Kasumi-1 (cell line): Measurements from ENCODE around the gene NQO2.
"Not testable (repeated sequence)": the region's sequence is repeated elsewhere in the genome, so short reads cannot be mapped to it uniquely, and the experiment has no call there.

Source experiments
- DNase-seq, 2 experiments: peaks; one replicate each; lab custom pipeline; 2025; lab: John Stamatoyannopoulos, UW

Gene NQO2

DNA sequence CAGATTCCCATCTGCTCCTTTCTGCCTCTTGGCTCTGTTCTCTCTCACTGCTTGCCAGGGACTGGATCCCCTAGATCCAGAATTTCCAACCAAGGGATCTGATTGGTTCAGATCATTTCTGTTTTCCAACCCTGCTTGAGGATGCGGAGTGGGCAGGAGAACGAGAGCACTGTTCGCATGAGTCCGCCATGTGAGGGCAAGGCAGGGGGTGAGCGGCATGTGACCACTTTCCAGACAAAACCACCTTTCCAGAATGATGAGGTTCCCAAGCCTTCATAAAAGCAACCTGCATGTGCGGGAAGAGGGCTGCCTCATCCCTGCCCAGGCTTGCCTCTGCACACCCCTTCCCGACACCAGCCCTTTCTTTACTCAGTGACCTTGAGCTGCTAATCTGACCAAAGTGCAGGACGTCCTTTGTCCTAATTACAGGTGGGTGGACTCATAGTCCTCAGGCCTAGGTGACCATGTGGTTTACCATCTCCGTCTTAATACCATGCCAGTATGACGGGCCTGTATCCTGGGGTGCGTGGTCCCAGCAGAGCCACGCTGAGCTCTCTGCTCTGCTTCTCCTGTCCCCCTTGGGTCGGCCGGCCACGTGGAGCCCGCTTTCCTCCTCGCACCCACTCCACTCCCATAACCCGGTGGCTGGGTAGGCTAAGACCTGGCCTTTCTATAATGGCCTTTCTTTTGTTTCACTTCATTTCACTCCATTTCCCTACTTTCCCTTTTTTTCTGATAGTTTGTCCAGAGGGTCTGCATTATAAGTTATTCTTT, 14.4 kb downstream of the NQO2 start:
- no peak for DNase-seq

DNA sequence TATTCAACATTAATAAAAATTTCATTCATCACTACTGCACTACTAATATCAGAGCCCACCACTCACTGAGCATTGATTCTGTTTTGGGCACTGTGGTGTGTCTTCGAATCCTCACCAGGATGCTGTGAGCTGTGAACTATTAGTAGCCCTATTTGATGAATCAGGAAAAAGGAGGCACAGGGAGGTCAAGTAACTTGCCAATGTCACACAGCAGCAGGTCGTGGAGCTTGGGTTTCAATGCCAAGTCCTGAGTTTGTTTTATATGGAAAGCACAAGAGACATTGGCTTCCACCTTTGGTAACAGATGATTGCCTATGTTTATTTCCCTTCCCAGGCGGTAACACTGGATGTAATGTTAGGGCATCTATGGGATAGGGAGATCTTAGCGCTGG, 15.0 kb downstream of the NQO2 start:
- DNase-seq: no peak

DNA sequence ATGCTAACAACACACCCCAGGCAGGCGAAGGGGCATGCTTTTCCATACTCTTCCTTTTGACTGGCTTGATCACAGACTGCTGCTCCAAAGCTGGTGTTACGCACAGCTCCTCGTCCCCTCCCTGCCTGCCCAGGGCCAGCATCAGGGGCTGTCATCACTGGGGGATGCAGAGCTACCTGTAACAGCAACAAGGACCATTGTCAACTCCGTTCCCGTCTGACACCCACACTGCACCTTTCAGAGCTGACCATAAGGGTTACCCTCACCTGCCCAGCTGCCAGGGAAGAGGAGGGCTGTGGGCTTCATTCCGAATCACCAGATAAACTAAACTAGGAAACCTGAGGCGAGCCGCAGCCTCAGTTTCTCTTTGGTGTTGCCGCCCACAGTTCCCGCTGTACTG, 15.4 kb downstream of the NQO2 start:
- DNase-seq: no peak

DNA sequence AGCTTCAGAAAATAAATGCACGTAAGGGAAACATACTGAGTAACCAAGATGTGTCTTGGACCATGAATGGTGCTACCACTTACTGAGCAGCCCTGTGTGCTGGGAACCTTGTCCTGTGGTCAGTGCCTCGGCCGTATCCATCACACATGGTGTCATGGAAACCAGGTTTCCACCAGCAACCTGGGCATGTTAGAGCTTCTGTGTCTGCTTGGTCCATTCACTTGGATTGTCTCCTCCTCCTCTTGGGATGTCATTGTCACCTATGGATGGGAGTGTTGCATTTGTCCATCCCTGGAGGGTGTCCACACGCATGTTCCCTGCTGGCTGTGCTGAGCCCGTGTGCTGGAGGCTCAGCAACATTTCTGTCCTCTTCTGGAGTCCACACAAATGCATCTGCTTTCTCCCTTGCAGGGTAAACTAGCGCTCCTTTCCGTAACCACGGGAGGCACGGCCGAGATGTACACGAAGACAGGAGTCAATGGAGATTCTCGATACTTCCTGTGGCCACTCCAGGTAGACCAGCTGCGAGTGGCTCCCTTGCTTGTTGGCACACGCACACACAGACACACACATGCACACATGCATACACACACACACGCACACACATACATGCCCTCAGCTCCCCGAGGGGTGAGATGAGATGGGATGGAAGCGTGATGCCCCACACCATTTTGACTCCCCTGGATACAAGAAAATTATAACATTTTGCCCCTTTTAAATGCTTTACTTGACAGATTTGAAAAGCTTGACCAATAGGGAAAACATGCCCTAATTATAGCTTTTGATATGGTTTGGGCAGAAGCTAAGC, 17.0 kb downstream of the NQO2 start:
- no peak for DNase-seq

DNA sequence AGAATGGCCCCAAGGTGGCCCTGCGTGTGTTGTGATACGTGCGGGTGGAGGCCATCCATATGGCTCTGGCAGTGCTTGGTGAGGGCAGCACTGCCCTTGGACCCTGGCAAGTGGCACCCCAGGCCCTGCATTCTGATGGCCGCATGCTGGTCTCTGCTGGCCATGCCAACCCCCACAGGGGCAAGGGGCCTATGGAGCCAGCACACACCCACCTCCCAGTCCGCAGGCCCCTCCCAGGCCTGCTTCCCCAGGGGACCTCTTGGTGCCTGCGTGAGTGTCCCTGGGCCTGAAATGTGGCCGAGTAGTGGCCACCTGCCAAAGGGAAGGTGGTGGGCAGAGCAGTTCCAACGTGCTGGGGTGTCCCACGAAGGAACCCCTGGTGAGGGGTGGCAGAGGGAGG, 17.6 kb downstream of the NQO2 start:
- DNase-seq: no peak

DNA sequence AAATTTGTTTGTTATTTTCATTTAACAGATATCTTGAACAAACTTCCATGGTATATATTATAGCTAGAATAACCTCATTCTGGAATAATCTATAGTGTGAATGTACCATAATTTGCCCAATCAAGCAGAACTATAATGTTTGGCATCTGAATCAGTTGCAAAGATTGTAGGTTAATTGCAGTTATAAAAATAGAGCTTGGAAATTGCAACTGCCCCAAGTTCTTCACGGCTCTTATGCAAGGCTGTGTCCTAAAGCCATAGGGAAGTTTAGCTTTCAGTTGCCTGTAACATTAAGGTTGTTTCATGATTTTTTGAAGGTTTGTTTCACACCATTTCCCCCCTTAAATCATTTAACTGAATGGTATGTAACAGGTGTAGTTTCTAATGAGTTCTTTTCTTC, 19.4 kb downstream of the NQO2 start:
- no peak for DNase-seq

DNA sequence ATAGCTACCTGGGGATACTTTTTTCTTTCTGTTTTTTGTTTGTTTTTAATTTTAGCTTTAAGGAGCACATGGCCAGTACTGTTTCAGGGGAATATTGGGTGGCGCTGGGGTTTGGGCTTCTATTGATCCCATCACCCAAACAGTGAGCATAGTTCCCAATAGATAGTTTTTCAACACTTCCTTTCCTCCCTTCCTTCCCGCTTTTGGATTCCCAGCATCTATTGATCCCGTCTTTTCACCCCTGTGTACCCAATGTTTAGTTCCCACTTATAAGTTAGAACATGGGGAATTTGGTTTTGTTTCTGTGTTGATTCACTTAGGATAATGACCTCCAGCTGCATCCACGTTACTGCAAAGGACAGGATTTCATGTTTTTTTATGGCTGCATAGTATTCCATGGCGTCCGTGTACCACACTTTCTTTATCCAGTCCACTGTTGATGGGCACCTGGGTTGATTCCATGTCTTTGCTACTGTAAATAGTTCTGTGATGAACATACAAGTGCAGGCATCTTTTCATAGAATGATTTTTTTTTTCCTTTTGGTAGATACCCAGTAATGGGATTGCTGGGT, 20.1 kb downstream of the NQO2 start:
- no peak for DNase-seq

DNA sequence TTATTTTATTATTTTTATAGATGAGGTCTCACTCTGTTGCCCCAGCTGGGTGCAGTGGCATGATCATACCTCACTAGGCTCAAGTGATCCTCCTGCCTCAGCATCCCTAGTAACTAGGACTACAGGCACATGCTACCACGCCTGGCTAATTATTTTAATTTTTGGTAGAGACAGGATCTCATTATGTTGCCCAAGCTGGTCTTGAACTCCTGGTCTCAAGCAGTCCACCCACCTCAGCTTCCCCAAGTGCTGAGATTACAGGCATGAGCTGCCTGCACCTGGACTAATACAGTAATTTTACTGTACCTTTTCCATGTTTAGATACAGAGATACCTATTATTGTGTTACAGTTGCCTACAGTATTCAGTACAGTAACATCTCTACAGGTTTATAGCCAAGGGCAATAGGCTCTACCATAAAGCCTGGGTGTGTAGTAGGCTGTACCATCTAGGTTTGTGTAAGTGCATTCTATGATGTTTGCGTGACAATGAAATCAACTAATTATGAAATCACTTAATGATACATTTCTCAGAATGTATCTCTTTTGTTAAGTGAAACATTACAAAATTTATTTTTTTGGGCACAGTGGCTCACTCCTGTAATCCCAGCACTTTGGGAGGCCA, 21.4 kb downstream of the NQO2 start:
- DNase-seq: not testable (repeated sequence)

DNA sequence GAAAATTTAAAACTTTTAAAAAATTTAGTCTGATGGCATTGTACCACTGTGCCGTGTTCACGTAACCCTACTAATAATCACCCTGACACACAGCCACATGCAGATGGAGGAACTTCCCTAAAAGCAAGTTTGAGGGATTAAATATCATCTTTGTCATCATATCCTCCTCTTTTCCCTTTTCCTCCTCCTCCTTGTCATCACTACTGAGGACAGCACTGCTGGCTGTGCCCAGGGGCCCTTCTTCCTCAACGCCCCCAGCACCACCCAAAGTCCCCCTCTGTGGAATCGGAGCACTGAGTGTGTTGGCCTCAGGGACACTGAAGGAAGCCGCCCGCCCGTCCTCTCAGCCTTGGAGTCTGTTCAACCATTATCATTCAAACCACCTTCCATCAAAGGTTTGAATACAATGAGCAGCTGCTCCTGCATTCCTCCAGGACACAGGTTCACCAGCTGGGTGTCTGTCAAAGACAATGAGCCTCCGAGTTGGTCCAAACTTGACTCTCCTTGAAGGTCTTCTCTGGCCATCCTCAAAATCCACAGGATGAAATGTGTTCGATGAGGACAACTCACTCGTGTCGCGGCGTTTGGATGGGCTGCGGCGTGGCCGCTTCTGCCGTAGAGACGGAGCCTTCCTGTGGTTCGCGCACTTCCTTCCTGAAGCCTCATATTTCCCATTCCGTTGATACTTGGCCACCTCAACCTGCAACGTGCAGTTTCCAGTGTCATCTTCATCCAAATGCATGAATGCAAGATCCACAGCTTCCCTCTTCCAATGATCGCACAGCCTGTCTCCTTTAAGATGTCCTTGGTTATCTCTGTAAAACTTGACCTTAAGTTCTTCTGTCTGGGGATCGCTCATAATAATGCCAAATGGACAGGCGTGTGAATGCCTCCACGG, 23.3 kb downstream of the NQO2 start:
- peak; percentile 70 to 71 for DNase-seq

DNA sequence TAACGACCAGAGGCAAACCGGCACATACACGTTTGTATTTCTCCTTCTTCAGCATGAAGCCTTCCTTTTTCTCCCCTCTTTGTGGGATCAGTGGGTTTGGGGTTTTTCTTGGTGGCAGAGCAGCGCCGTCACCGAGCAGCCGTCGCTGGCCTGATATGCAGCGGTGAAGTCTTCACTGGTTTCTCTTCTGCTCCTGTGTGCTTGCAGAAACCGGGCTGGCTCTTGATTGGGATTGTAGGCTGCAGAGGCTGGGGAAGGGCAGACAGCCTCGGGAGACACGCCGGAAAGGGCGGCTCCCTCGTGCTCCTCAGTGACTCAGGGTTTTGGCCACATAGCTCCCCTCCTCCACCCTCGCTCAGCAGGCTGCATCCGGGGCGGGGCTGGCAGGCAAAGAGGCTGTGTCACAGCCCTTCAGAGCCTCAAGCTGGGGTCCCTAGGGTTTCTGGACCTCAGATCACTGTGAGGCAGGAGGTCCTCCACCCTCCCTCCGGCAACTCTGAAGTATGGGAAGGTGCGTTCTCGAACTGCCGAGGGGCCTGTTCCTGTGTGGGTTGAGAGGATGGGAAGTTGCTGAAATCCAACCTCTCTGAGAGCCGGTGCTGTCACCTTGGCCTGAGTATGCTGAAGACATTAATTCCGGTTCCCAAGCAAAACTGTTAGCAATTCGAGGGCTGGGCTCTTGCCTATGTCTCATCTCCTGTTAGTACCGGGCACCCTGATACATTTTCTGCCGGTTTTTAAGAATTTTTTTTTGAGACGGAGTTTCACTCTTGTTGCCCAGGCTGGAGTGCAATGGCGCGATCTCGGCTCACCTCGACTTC, 24.2 kb downstream of the NQO2 start:
- peak; percentile 98 for DNase-seq

DNA sequence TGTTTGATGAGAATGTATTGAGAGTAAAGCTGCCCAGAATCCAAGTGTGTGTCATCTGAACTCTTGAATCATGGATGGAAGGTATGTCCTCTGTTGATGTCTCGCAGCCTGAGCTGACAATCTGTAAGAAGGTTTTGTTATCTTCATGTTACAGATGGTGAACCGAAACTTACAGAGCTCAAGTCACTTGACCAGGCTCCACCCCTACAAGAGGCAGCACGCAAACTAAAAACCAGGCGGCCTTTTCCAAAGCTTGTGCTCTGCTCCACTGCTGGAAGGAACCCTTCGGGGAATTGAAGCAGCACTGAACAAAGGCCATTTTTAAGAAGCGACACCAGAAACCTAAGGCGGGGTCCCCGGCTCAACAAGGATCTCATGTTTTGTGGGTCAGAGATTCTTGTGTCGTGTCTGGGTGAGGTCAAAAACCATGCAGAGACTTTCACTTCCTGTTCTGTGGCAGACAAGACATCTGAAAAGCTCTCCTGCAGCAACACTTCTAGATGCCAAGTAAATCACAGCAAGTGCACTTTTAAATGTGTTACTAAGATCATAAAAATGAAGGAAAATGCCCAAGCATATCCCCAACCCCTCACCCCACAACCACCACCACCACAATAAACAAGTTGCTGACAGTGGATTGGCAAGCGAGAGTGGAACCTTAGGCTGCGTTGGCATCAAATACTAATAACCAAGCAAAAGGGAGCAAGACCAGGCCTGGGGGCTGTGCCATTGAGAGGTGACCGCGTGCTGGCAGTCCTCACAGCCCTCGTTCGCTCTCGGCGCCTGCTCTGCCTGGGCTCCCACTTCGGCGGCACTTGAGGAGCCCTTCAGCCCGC, 27.3 kb downstream of the NQO2 start:
- no peak for DNase-seq

DNA sequence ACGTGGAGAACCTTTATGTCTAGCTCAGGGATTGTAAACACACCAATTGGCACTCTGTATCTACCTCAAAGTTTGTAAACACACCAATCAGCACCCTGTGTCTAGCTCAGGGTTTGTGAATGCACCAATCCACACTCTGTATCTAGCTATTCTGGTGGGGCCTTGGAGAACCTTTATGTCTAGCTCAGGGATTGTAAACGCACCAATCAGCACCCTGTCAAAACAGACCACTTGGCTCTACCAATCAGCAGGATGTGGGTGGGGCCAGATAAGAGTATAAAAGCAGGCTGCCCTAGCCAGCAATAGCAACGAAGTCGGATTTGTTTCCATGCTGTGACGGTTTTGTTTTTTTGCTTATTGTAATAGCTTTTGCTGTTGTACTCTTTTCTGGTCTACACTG, 28.5 kb downstream of the NQO2 start:
- not testable (repeated sequence) for DNase-seq

DNA sequence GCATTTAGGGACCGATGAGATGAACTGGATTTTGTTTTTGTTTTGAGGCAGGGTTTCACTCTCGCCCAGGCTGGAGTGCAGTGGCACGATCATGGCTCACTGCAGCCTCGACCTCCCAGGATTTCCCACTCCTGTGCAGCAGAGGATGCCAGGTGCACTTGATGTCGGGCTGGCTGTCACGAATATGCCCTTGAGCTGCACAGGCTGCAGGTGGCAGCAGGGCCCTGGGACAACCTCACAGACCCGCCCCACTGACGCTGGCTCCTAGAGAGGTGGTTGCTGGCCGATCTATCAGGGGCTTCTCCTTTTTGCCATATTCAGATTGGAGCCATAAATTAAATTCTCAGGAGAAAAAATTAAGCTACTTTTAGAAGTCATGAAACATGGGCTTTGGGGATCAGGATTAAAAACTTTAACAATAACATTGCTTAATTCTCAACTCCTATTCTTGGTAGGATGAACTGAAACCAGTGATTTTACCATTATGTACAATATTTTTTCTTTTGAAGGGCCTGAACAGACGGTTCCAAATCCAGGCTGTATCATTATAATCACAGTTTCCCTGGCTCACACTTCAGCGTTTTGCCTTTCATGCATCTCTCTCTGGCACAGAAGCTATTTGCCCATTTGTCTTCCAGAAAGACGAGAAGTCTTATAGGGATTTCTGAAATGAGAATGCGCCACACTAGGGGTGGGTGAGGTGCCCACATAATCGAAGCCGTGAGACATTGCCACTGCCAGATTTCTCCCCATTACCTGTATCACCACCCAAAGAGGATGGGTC, 32.4 kb downstream of the NQO2 start:
- DNase-seq: no peak

DNA sequence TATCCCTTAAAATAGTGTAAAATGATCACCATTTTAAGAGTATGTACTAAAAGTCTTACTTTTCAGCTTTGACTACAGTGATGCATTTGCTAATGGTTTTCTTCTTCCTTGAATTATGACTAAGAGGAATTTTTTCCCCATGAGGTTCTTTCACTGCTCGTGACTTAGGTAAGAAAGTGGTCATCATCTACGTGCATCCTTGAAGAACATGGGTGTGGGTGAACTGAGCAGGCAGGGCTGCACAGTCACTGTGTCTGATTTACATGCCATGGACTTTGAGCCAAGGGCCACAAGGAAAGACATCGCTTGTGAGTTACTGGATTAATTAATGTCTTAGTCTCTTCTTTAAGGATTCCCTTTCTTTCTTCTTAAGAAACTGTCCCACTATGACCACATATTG, 33.3 kb downstream of the NQO2 start:
- DNase-seq: no peak

DNA sequence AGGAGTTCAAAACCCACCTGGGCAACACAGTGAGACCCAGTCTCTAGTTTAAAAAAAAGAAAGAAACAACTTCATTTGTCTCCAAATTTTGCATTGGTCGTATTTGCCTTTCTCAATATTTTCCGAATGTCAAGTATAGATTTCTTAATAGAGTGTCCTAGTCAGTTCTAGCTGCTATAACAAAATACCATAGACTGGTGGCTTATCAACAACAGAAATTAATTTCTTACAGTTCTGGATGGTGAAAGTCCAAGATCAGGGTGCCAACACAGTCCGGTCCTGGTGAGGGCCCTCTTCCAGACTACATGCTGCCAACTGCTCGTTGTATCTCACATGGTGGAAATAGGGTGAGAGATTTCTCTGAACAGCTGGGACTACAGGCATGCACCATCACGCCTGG, 34.0 kb downstream of the NQO2 start:
- DNase-seq: no peak

DNA sequence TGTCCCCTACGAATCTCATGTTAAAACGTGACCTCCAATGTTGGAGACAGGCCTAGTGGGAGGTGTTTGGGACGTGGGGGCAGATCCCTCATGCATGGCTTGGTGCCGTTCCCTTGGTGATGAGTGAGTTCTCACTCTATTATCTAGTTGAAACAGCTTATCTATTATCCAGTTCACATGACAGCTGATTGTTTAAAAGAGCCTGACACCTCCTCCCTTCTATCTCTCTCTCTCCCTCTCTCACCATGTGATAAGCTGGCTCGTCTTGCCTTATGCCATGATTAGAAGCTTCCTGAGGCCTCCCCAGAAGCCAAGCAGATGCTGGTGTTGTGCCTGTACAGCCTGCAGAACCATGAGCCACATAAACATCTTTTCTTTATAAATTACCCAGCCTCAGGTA, 35.7 kb downstream of the NQO2 start:
- no peak for DNase-seq

DNA sequence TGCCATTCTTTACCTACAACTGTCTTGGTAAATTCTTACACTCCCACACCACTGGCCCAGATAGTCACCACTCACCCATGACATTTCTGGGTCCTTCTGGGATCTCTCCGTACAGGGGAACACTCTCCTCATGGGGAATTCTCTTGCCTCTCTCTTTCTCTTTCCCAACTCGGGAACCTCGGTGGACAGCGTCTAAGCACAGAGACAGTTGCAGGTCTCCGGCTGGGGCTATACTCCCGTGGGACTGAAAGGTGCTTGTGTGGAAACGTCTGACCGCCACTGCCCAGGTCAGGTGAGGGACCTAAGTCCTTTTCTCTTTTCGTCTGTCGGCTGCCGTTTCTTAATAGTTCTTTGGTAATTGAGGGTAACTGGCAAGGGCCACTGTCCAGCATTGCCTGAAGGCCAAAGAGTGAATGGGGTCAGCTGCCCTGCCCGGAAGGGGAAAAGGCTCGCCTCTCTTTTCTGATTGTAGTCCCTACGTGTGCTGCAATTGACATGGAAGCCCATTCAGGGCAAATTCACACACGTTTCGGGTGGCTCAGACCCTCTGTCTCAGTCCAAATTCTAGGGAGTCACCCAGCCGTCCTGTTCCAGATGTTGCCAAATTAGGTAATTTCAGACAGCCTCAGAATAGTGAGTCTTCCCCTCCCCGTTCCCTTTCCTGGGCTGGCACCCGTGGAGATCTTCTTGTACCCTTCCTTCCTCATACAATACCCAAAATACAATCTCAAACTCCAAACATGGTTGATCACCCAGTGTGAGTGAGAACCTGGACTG, 37.4 kb downstream of the NQO2 start:
- DNase-seq: no peak

DNA sequence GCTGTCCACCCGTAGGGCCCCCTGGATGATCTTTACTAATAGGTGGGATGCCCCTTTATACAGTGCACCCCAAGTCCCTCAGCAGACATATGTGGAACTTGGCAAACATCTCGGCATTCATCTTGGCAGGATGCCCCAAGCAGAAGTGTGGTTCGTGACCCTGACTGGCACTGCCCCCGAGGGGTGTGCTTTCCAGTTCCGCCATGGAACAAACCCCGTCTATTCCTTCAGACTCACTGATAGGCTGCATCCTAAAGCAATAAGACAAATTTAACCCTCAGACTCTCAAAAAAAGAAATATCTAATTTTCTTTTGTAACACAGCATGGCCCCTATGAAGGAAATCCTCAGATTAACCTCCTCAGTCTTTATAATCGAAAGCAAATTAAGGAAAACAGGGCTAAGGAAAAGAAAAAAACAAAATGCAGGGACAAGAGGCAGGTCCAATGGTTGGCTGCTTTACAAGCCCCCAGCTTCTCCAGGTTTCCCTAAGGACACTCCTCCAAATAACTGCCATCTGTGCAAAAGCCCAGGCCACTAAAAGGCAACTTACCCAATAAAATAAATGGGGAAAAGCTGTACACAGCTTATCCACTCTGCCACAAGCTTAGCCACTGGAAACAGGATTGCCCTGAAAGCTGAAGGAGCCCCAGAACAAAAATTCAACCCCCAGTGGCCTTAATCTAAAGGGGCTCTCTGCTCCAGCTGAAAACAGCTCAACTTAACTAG, 38.1 kb downstream of the NQO2 start:
- DNase-seq: no peak
